NCI-H2227 (cell line): ENCODE data around the gene PLCZ1.

ENCODE experiments used
- DNase-seq: peaks from one replicate; lab custom pipeline; 2025; ENCODE audit not compliant: unreplicated experiment; lab: John Stamatoyannopoulos, UW

PLCZ1 gene

DNA sequence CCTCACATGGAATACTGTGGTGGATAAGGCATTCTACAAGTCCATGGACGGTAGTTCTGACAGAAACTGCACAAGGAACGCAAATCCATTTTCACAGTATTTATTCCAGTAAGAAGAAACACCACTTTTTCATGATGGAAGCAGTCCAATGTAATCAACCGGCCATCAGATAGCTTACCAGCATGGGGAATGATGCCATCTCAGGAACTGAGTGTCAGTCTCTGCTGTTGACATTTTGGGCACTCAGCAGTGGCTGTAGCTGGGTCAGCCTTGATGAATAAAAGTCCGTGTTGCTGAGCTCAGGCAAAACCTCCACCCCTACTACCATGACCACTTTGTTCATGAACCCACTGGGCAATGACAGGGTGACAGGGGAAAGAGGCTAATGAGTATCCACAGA, 103.4 kb downstream of the PLCZ1 start:
- DNase-seq, result no peak
